SK-N-SH (cell line): ENCODE measurements around the gene ORMDL3. TPM values are rescaled to one million over a fixed set of nuclear protein-coding genes. Genes with fewer than 3 reads are reported as not detected.

Source experiments
- CTCF ChIA-PET: fragments of 300-600, 350-600 bp; formaldehyde crosslinking; extraction: SDS; loops from one replicate; lab custom pipeline; 2021; lab: Yijun Ruan, JAX
- POLR2A ChIA-PET: fragments of 350-600 bp; sonication (Branson Sonifier 250); formaldehyde crosslinking; extraction: SDS; loops from one replicate; lab custom pipeline; 2020; ENCODE audit warnings: antibody characterized with exemption, inconsistent platforms; lab: Yijun Ruan, JAX
- DNase-seq: peaks from one replicate; pipeline ENCODE4 v3.0.0; 2012
- H2AFZ ChIP-seq: fragments of 200-600 bp; sonication (generic); 2 replicates; pipeline ENCODE4 v1.8.1; 2016; ENCODE audit warnings: antibody characterized with exemption, mild to moderate bottlenecking, low read depth
- H3F3A ChIP-seq: fragments of 200-600 bp; sonication (generic); replicated peaks from 2 replicates; pipeline ENCODE3; 2016; ENCODE audit warnings: antibody characterized with exemption, mild to moderate bottlenecking; ENCODE audit not compliant: insufficient read depth
- H3K27ac ChIP-seq, 2 experiments: fragments of 200-500 bp in 1 of 2; fragments of 200-600 bp in 1 of 2; sonication (Bioruptor generic) in 1 of 2; sonication (generic), shearing (Covaris generic) in 1 of 2; 2 replicates each; pipeline versions ENCODE4 v1.5.1 to v1.6.1; 2014 to 2016; ENCODE audit warnings: low read depth in 2 of 2, inconsistent platforms in 1 of 2, low read length in 1 of 2, mild to moderate bottlenecking in 1 of 2, mixed read lengths in 1 of 2
- H3K27me3 ChIP-seq: fragments of 200-600 bp; sonication (generic), shearing (Covaris generic); 2 replicates; pipeline ENCODE4 v1.6.1; 2016; ENCODE audit warnings: mixed run types; ENCODE audit not compliant: insufficient read depth
- H3K36me3 ChIP-seq, 2 experiments: fragments of 200-500 bp in 1 of 2; fragments of 200-600 bp in 1 of 2; sonication (Bioruptor generic) in 1 of 2; sonication (generic) in 1 of 2; replicated peaks in 1 of 2; 2 replicates each; pipeline versions ENCODE3 to v1.5.1; 2014 to 2016; ENCODE audit warnings: low read length in 1 of 2, mild to moderate bottlenecking in 1 of 2; ENCODE audit not compliant: insufficient read depth in 2 of 2, control insufficient read depth in 1 of 2
- H3K4me1 ChIP-seq, 2 experiments: fragments of 200-500 bp in 1 of 2; fragments of 200-600 bp in 1 of 2; sonication (Bioruptor generic) in 1 of 2; sonication (generic), shearing (Covaris generic) in 1 of 2; 2 replicates each; pipeline versions ENCODE4 v1.5.1 to v1.6.1; 2014 to 2016; ENCODE audit warnings: low read depth in 1 of 2, low read length in 1 of 2, mixed run types in 1 of 2; ENCODE audit not compliant: insufficient read depth in 2 of 2, control insufficient read depth in 1 of 2
- H3K4me2 ChIP-seq: fragments of 200-600 bp; sonication (generic), shearing (Covaris generic); 2 replicates; pipeline ENCODE4 v1.6.1; 2017; ENCODE audit warnings: mixed run types
- H3K4me3 ChIP-seq, 2 experiments: fragments of 200-500 bp in 1 of 2; fragments of 200-600 bp in 1 of 2; sonication (Bioruptor generic) in 1 of 2; sonication (generic), shearing (Covaris generic) in 1 of 2; 2 replicates each; pipeline versions ENCODE4 v1.5.1 to v1.8.1; 2014 to 2016; ENCODE audit warnings: low read depth in 2 of 2, inconsistent platforms in 1 of 2, low read length in 1 of 2, mild to moderate bottlenecking in 1 of 2, mixed read lengths in 1 of 2, moderate library complexity in 1 of 2
- H3K79me2 ChIP-seq: fragments of 200-600 bp; sonication (generic); 2 replicates; pipeline ENCODE4 v1.8.1; 2017; ENCODE audit warnings: mild to moderate bottlenecking; ENCODE audit not compliant: insufficient read depth
- H3K9ac ChIP-seq: fragments of 200-600 bp; sonication (generic); 2 replicates; pipeline ENCODE4 v1.6.1; 2017; ENCODE audit warnings: mixed run types
- H3K9me2 ChIP-seq: fragments of 200-600 bp; sonication (generic); 2 replicates; pipeline ENCODE4 v1.6.1; 2017; ENCODE audit warnings: mixed run types
- H3K9me3 ChIP-seq: fragments of 200-600 bp; sonication (generic); 2 replicates; pipeline ENCODE4 v1.6.1; 2017; ENCODE audit warnings: mixed run types, mild to moderate bottlenecking, moderate library complexity
- H4K20me1 ChIP-seq: fragments of 200-600 bp; sonication (generic); 2 replicates; pipeline ENCODE4 v1.6.1; 2017; ENCODE audit warnings: mild to moderate bottlenecking, mixed run types; ENCODE audit not compliant: insufficient read depth
- FOXM1 ChIP-seq: IDR thresholded peaks from 2 replicates; pipeline ENCODE4 v1.4.0; 2012; ENCODE audit warnings: low read depth, mild to moderate bottlenecking
- GABPA ChIP-seq: IDR thresholded peaks from 2 replicates; pipeline ENCODE4 v1.4.0; 2012; ENCODE audit warnings: low read depth, mild to moderate bottlenecking
- GATA2 ChIP-seq: sonication (generic); formaldehyde crosslinking; IDR thresholded peaks from 2 replicates; pipeline ENCODE4 v1.5.0; 2020; ENCODE audit warnings: mild to moderate bottlenecking, missing genetic modification reagents
- MEF2A ChIP-seq: IDR thresholded peaks from 2 replicates; pipeline ENCODE4 v1.4.0; 2012; ENCODE audit warnings: low read depth, borderline replicate concordance
- NRF1 ChIP-seq: IDR thresholded peaks from 2 replicates; pipeline ENCODE4 v1.6.1; 2012; ENCODE audit warnings: low read depth, mild to moderate bottlenecking, low read length
- POLR2AphosphoS5 ChIP-seq: IDR thresholded peaks from 2 replicates; pipeline ENCODE4 v1.6.1; 2012; ENCODE audit warnings: low read depth, low read length
- RAD21 ChIP-seq: IDR thresholded peaks from 2 replicates; pipeline ENCODE4 v1.6.1; 2012; ENCODE audit warnings: mild to moderate bottlenecking, low read length
- RCOR1 ChIP-seq: fragments of 150-350 bp; IDR thresholded peaks from 2 replicates; pipeline ENCODE4 v1.6.1; 2017; ENCODE audit warnings: antibody characterized with exemption, low read length
- REST ChIP-seq: IDR thresholded peaks from 2 replicates; pipeline ENCODE4 v1.6.1; 2012; ENCODE audit warnings: mild to moderate bottlenecking, low read depth, low read length, moderate library complexity
- TCF12 ChIP-seq: IDR thresholded peaks from 2 replicates; pipeline ENCODE4 v1.4.0; 2012
- TEAD4 ChIP-seq: IDR thresholded peaks from 2 replicates; pipeline ENCODE4 v1.4.0; 2012; ENCODE audit warnings: mild to moderate bottlenecking, borderline replicate concordance; ENCODE audit not compliant: insufficient read depth
- YY1 ChIP-seq: IDR thresholded peaks from 2 replicates; pipeline ENCODE4 v1.4.0; 2012; ENCODE audit warnings: low read depth, mild to moderate bottlenecking
- WGBS: methylation state at CpG from one replicate; pipeline ENCODE4 v1.1.6; 2017; ENCODE audit warnings: low lambda C conversion rate; 5-methylcytosine and 5-hydroxymethylcytosine counted together
- polyA plus RNA-seq, 3 experiments: library from polyadenylated mRNA; depleted of rRNA; stranded (reverse); fragments of >200 nt; gene quantifications; 2 replicates each; pipeline ENCODE4 v1.2.3, GENCODE V29; 2012
- TF ChIP-seq, protein P1 (sequence below): IDR thresholded peaks from 2 replicates; pipeline ENCODE4 v1.4.0; 2012; ENCODE audit warnings: low read depth
- TF ChIP-seq, protein P2 (sequence below): fragments of 150-350 bp; IDR thresholded peaks from 2 replicates; pipeline ENCODE4 v1.6.1; 2017; ENCODE audit warnings: antibody characterized with exemption, low read length, low read depth, borderline replicate concordance
- TF ChIP-seq, protein P3 (sequence below): IDR thresholded peaks from 2 replicates; pipeline ENCODE4; 2012
- TF ChIP-seq, protein P4 (sequence below): fragments of 150-350 bp; IDR thresholded peaks from 2 replicates; pipeline ENCODE4 v1.6.1; 2016; ENCODE audit warnings: mild to moderate bottlenecking, low read depth, low read length
- TF ChIP-seq, protein P5 (sequence below): IDR thresholded peaks from 2 replicates; pipeline ENCODE4 v1.4.0; 2012; ENCODE audit warnings: low read depth, borderline replicate concordance

The ORMDL3 gene
- polyA plus RNA-seq, 1 of the 3 experiments (the other 2 are of a cell fraction) = 27.8 TPM

GRCh38 chr17:39962642-39963220 lies 35.3 kb upstream of the ORMDL3 start, which contains the start of gene GSDMA:
TSS of gene GSDMA (plus strand) at chr17:39963004. CDS start at chr17:39965688, 2,684 bp downstream.
- no peaks in the 10 kb centered on the region for H3K36me3 ChIP-seq
- H2AFZ ChIP-seq = no peak within 1 kb of the TSS
- no peaks in the 10 kb centered on the region for H3K27me3 ChIP-seq
- H3K79me2 ChIP-seq = no peaks in the 10 kb centered on the region
- no peak within 1 kb of the TSS for H3K4me2 ChIP-seq
- WGBS = 46% methylated on average over 5 of the region's 6 CpGs
- H3F3A ChIP-seq = no peaks in the 10 kb centered on the region
- no peak for TF ChIP-seq TCF12
- no peak within 1 kb of the TSS for H3K27ac ChIP-seq
- H3K4me3 ChIP-seq = no peak within 1 kb of the TSS
- DNase-seq = no peak
- ChIA-PET CTCF (interaction anchor here (1.0 to 1.2 kb wide), 2 partner anchors 13 to 23 kb away, joined by 3 to 9 read pairs; no protein-coding TSS in a partner anchor), POLR2A (interaction anchor here (2.3 kb wide), 1 partner anchor 17 kb away, joined by 7 read pairs; the partner anchor contains the start of gene PSMD3)
- H3K4me1 ChIP-seq = no peaks in the 10 kb centered on the region
- no peaks in the 10 kb centered on the region for H3K9me2 ChIP-seq
- no peak within 1 kb of the TSS for H3K9ac ChIP-seq
- no peaks in the 10 kb centered on the region for H3K9me3 ChIP-seq
- no peaks in the 10 kb centered on the region for H4K20me1 ChIP-seq

DNA sequence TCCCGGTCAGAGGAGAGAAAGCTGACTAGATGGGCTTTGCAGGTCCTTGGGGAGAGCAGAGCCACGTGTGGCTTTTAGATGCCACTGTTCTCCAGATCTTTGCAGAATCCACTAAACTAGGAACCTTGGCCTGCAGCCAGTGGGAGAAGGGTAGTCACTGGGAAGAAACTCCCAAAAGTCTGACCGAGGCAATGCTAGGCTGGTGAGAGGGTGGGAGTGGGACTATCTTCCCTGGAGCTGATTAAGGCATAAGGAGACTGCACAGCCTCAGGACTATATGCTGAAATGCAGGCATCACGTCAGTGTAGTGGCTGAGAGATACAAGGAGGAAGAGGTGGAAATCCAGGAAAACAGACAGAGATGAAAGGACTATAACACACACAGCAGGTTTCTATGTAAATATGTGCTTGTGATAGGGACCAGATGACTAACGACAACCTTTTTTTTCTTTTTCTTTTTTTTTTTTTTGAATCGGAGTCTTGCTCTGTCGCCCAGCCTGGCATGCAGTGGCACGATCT lies 33.2 kb upstream of the ORMDL3 start:
- 80% methylated on average over 8 of the region's 8 CpGs for WGBS
- H3K36me3 ChIP-seq = no peaks in the 10 kb centered on the region
- no peaks in the 10 kb centered on the region for H4K20me1 ChIP-seq
- no peaks in the 10 kb centered on the region for H3K79me2 ChIP-seq
- ChIA-PET CTCF (interaction anchor here (2.5 kb wide), 1 partner anchor 18 kb away, joined by 35 read pairs; the partner anchor contains the start of gene PSMD3), POLR2A (interaction anchor here (2.3 kb wide), 1 partner anchor 20 kb away, joined by 7 read pairs; the partner anchor contains the start of gene PSMD3)
- no peaks in the 10 kb centered on the region for H3K9me3 ChIP-seq
- no peak for TF ChIP-seq YY1
- TF ChIP-seq, protein P1, sequence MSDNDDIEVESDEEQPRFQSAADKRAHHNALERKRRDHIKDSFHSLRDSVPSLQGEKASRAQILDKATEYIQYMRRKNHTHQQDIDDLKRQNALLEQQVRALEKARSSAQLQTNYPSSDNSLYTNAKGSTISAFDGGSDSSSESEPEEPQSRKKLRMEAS = no peak
- no peak for TF ChIP-seq GABPA
- TF ChIP-seq, protein P2, sequence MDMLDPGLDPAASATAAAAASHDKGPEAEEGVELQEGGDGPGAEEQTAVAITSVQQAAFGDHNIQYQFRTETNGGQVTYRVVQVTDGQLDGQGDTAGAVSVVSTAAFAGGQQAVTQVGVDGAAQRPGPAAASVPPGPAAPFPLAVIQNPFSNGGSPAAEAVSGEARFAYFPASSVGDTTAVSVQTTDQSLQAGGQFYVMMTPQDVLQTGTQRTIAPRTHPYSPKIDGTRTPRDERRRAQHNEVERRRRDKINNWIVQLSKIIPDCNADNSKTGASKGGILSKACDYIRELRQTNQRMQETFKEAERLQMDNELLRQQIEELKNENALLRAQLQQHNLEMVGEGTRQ = no peak
- TF ChIP-seq GATA2 (CRISPR knock-in tag) = no peak
- TF ChIP-seq, protein P3, sequence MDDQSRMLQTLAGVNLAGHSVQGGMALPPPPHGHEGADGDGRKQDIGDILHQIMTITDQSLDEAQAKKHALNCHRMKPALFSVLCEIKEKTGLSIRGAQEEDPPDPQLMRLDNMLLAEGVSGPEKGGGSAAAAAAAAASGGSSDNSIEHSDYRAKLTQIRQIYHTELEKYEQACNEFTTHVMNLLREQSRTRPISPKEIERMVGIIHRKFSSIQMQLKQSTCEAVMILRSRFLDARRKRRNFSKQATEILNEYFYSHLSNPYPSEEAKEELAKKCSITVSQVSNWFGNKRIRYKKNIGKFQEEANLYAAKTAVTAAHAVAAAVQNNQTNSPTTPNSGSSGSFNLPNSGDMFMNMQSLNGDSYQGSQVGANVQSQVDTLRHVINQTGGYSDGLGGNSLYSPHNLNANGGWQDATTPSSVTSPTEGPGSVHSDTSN = no peak
- TF ChIP-seq, protein P4, sequence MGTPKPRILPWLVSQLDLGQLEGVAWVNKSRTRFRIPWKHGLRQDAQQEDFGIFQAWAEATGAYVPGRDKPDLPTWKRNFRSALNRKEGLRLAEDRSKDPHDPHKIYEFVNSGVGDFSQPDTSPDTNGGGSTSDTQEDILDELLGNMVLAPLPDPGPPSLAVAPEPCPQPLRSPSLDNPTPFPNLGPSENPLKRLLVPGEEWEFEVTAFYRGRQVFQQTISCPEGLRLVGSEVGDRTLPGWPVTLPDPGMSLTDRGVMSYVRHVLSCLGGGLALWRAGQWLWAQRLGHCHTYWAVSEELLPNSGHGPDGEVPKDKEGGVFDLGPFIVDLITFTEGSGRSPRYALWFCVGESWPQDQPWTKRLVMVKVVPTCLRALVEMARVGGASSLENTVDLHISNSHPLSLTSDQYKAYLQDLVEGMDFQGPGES = no peak
- no peak for TF ChIP-seq NRF1
- no peak for TF ChIP-seq MEF2A
- TF ChIP-seq RAD21 = no peak
- TF ChIP-seq POLR2AphosphoS5 = no peak
- no peak for TF ChIP-seq RCOR1
- no peak for TF ChIP-seq TEAD4
- TF ChIP-seq, protein P5, sequence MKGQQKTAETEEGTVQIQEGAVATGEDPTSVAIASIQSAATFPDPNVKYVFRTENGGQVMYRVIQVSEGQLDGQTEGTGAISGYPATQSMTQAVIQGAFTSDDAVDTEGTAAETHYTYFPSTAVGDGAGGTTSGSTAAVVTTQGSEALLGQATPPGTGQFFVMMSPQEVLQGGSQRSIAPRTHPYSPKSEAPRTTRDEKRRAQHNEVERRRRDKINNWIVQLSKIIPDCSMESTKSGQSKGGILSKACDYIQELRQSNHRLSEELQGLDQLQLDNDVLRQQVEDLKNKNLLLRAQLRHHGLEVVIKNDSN = no peak
- no peak for TF ChIP-seq REST
- no peak for TF ChIP-seq FOXM1
- no peak for DNase-seq
- no peak overlapping the region for H3K4me2 ChIP-seq
- no peaks in the 10 kb centered on the region for H3K27me3 ChIP-seq
- H3K4me1 ChIP-seq = no peaks in the 10 kb centered on the region
- H2AFZ ChIP-seq = no peak overlapping the region
- no peaks in the 10 kb centered on the region for H3F3A ChIP-seq
- no peak overlapping the region for H3K27ac ChIP-seq
- no peak overlapping the region for H3K9ac ChIP-seq
- no peaks in the 10 kb centered on the region for H3K9me2 ChIP-seq
- no peak overlapping the region for H3K4me3 ChIP-seq
